ENCODE data around the gene TBXA2R.
A peak's percentile ranks its signal among the peaks of the same experiment; 100 is the strongest.
"Not testable (repeated sequence)": the region's sequence is repeated elsewhere in the genome, so short reads cannot be mapped to it uniquely, and the experiment has no call there.

The TBXA2R gene

DNA sequence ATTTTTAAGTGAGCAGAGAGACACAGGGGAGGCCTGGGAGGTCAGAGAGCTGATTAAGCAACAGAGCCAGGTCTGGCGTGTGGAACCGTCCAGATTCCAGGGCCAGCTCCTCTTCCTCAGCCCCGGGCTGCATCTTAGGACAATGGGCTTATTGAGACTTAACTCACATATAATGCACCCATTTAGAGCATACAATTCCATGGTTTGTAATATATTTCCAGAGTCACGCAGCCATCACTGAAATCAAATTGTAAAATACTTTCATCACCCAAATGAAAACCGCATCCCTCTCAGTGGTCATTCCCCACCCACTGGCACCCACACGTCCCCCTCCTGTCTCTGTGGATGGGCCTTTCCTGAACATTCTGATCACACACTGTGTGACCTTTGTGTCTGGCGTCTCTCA, 36.1 kb downstream of the TBXA2R start:
- intact Hi-C loops (cut with DNase I; ENCODE audit: low total_unique reads): no loop called here
- TF ChIP-seq, protein P1, sequence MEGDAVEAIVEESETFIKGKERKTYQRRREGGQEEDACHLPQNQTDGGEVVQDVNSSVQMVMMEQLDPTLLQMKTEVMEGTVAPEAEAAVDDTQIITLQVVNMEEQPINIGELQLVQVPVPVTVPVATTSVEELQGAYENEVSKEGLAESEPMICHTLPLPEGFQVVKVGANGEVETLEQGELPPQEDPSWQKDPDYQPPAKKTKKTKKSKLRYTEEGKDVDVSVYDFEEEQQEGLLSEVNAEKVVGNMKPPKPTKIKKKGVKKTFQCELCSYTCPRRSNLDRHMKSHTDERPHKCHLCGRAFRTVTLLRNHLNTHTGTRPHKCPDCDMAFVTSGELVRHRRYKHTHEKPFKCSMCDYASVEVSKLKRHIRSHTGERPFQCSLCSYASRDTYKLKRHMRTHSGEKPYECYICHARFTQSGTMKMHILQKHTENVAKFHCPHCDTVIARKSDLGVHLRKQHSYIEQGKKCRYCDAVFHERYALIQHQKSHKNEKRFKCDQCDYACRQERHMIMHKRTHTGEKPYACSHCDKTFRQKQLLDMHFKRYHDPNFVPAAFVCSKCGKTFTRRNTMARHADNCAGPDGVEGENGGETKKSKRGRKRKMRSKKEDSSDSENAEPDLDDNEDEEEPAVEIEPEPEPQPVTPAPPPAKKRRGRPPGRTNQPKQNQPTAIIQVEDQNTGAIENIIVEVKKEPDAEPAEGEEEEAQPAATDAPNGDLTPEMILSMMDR (IDR thresholded peaks at IDR 0.05): no peak
- Histone ChIP-seq H3K9me3 (no peaks in the 10 kb centered on the region), H3K27me3 (no peaks in the 10 kb centered on the region), H3K4me3 (no peak overlapping the region), H3K36me3 (peaks cover 0 to 9% (median 0%) of the 10 kb centered on the region in 3 donors), H3K4me1 (peaks cover 5 to 25% (median 19%) of the 10 kb centered on the region in 4 donors), H3K27ac (no peak overlapping the region)
- DNase-seq: no peak

DNA sequence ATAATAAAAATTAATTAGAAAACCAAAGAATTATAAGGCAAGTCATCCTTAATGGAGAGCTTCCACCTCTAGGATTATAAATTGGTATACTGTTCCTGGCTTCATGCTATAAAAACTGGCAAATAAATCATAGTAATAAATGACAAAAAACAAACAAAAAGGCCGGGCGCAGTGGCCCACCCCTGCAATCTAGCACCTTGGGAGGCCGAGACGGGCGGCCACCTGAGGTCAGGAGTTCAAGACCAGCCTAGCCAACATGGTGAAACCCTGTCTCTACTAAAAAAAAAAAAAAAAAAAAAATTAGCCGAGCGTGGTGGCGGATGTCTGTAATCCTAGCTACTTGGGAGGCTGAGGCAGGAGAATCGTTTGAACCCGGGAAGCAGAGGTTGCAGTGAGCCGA, 36.6 kb downstream of the TBXA2R start:
- H3K4me1 ChIP-seq: peaks cover 5 to 24% (median 17%) of the 10 kb centered on the region in 4 donors
- H3K9me3 ChIP-seq; intact Hi-C loops (cut with DNase I; ENCODE audit: low total_unique reads); H3K4me3 ChIP-seq; H3K36me3 ChIP-seq; H3K27me3 ChIP-seq; H3K27ac ChIP-seq; DNase-seq: not testable (repeated sequence)

DNA sequence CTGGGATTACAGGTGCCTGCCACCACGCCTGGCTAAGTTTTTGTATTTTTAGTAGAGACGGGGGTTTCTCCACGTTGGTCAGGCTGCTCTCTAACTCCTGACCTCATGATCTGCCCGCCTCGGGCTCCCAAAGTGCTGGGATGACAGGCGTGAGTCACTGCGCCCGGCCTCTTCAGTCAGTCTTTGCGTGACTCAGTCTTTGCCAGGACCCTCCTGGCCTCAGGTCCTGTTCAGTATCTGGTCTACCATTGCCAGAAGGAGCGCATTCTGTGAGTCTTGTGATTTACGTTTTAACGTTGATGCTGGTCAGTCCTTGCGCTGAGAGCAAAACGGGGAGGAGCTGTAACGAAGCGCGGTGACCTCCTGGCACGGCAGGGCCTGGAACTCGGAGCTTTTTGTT, 41.5 kb downstream of the TBXA2R start:
- Histone ChIP-seq H3K4me1 (no peaks in the 10 kb centered on the region), H3K27ac (no peak overlapping the region), H3K9me3 (no peaks in the 10 kb centered on the region), H3K4me3 (no peak overlapping the region), H3K27me3 (no peaks in the 10 kb centered on the region), H3K36me3 (no peaks in the 10 kb centered on the region)
- no peak for DNase-seq
- intact Hi-C loops (cut with DNase I; ENCODE audit: low total_unique reads): no loop called here
- TF ChIP-seq, protein P1 (IDR thresholded peaks at IDR 0.05): no peak

DNA sequence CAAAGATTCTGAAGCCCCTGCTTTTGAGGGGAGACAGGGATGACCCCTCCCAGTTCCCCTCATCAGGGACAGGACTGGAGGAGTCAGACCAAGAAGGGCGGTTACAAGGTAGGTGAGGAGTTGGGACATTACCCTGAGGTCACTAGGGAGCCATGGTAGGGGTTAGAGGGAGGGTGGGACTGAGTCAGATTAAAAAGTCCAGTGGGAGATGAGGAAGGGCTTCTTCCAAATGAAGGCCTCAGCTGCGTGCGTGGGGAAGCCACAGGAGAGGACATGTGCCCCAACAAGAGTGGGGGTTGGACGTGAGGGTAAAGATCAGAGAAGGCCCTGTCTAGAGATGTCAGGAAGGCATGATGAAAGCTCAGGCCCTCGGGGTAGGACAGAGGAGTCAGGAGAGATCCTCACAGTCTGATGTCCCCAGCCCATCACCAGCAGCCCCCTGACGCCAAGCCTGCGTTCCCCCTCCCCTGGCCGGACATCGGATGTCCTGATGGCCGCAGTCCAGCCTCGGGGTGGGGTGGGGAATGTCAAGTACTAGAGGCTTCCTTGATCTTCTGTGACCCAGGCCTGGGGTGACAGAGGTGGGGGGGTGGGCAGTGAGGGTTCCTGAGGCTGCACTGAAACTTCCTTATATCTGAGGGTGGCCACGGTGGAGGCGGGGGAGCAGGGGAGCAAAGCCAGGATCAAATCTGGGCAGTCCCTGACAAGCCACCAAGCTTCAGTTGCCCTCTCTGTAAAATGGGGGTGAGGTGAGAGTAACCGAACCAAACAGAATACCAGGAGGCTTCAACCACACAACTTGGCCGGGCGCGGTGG, 42.8 kb downstream of the TBXA2R start:
- no peak for DNase-seq
- H3K27me3 ChIP-seq: no peaks in the 10 kb centered on the region
- H3K27ac ChIP-seq: no peak overlapping the region
- intact Hi-C loops (cut with DNase I; ENCODE audit: low total_unique reads): no loop called here
- TF ChIP-seq, protein P1 (IDR thresholded peaks at IDR 0.05): no peak
- no peak overlapping the region for H3K4me3 ChIP-seq
- no peaks in the 10 kb centered on the region for H3K4me1 ChIP-seq
- H3K36me3 ChIP-seq: no peaks in the 10 kb centered on the region
- no peaks in the 10 kb centered on the region for H3K9me3 ChIP-seq

DNA sequence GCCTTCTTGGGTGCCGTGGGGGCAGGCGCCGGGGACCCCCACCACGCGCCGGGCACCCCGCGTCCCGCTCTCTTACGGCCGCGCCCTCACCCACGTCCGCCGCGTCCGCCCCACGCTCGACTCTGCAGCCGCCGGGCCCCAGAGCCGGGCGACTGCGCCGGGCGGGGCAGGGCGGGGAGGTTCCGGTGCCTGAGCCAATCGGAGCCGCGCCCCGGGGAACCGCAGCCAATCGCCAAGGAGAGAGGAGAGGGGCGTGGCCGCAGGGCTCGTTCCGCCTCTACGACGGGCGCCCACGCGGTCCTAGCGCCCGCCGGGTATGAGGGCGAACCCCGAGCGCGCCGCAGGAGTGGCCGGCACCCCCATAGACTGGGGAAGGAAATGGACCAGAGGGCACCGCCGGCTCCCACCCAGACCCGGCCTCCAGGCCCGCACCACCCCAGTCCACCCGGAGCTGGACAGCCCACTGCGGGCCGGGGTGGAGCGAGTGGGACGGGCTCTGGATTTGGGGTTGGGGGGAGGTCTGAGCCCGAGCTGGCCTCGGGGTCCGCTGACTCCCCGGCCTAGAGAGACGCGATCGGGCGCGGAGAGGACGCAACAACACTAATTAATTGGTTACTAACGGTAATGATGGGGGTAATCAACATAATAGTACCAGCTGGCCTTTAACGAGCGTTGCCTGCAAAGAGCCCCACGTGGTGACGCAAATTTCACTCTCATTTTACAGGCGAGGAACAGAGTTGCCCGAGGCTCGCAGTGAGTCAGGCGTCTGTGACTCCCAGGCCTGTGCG, 49.0 kb downstream of the TBXA2R start, which contains the start of gene MFSD12:
Gene MFSD12, minus strand, starts transcription at position 126 of the 788 bp plus-strand sequence. CDS start 183 bp downstream, outside the sequence.
- peak within 1 kb of the TSS; percentile 79 to 82 for H3K27ac ChIP-seq
- TF ChIP-seq, protein P1 (IDR thresholded peaks at IDR 0.05): no peak
- no peaks in the 10 kb centered on the region for H3K36me3 ChIP-seq
- intact Hi-C loops (cut with DNase I; ENCODE audit: low total_unique reads): no loop called here
- peak; percentile 92 to 97 for DNase-seq
- H3K4me1 ChIP-seq: peaks cover 0 to 22% (median 19%) of the 10 kb centered on the region in 4 donors
- no peaks in the 10 kb centered on the region for H3K9me3 ChIP-seq
- H3K4me3 ChIP-seq: peak within 1 kb of the TSS; percentile 74 to 95
- no peaks in the 10 kb centered on the region for H3K27me3 ChIP-seq
